GM18505 (cell line): ENCODE measurements around the gene MEN1.

Experiments used
- ATAC-seq: cut with Tn5 transposase; IDR thresholded peaks from one replicate; pipeline ENCODE4 v1.9.1; 2021; ENCODE audit not compliant: unreplicated experiment
- POLR2A ChIP-seq: IDR thresholded peaks from 4 replicates; pipeline ENCODE4 v1.6.1; 2011; ENCODE audit warnings: borderline replicate concordance; ENCODE audit not compliant: insufficient read depth, insufficient read length; ENCODE audit errors: extremely low read depth

Gene MEN1

DNA sequence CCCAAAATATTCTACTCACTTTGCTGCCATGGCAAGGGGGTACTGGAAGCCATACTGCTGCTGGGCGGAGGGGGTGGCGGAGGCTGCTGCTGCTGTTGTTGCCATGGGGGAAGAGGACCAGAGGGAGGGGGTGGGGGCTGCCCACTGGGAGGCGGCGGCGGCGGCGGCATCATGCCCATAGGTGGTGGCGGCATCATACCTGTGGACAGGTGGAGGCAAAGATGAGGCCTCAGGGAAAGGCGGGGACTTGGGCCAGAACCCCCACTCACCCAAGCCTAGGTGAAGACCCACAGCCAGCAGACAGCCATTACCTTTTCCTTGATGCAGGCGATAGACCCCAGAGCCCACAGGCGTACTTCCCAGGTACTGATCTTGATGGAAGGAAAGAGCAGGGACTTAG lies 43.5 kb downstream of the MEN1 start:
- TF ChIP-seq POLR2A, result no peak
- ATAC-seq, result no peak

DNA sequence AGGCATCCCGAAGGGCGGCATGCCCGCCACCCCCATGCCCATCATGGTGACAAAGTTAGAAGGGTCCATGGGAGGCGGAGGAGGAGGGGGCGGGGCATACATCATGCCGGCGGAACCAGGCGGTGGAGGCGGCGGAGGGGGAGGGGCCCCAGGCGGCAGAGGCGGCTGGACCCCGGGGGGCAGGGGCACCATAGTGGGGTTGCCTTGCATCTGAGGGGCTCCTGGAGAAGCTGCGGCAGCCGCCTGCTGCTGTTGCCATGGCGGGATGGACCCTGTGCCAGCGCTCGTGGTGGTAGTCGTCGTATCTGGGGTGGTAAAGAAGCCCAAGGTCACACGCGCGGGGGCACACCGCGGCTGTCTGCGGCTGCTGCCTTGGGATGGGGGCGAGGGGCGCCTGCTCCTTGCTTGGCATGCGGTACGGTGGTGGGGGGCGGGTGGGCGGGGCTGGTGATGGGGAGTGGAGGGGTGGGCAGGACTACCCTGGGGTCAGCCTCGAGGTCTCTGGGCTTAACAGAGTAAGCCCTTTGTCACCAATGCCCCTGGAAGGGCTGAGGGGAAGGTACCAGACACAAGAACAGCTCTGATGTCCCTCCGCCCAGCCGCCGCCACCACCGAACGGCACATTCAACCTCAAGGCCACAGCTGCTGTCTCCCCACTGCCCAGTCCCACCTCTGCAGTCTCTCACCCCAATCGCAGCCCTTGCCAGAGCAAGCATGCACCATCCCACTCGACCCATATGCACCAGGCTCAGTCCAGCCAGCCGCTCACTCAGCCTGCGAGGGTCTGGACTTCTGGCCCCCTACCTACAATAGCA lies 44.3 kb downstream of the MEN1 start:
- TF ChIP-seq POLR2A, result no peak
- ATAC-seq, result no peak

DNA sequence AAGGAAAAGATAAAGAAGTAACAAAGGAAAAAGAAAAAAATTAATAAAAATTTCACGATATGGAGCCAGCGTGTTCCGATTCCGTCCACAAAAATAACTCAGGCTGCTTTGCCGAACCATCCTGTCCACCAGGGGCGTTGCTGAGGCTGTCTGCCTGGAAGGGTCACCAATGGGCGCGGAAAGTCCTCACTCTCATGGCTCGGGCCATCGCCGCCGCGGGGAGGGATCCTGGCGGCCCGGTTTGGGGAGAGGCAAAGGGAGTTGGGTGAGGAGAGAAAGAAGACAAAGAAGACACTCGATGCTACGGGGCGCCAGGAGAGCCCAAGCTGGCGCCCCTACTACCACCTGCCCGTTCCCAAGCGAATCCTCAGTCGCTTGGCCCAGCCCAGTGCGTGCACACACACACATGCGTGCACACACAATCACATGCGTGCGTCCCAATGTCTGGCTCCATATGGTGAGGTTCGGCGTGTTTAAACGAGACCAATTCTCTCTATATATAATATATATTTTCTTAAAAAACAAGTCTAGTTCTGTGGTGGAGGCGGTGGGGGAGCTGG lies 45.0 kb downstream of the MEN1 start:
- peak; percentile 40 for TF ChIP-seq POLR2A
- no peak for ATAC-seq

DNA sequence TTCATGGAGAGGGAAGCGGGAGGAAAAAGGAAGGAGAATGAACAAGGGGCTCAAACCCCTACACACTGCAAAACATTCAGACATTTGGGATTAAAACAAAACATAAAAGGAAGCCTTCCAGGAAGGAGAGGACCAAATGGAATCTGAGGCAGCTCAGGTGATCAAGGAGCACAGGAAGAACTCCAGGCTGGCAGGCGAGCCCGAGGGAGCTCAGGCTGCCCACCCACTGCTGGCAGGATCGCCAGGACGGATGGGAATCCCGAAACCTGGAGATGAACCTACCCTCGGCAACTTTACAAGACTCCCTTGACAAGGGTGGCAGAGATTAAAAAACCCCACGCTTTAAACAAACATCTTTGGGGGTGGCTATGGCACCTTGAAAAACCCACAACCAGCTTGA lies 45.6 kb downstream of the MEN1 start:
- ATAC-seq, result no peak
- no peak for TF ChIP-seq POLR2A

DNA sequence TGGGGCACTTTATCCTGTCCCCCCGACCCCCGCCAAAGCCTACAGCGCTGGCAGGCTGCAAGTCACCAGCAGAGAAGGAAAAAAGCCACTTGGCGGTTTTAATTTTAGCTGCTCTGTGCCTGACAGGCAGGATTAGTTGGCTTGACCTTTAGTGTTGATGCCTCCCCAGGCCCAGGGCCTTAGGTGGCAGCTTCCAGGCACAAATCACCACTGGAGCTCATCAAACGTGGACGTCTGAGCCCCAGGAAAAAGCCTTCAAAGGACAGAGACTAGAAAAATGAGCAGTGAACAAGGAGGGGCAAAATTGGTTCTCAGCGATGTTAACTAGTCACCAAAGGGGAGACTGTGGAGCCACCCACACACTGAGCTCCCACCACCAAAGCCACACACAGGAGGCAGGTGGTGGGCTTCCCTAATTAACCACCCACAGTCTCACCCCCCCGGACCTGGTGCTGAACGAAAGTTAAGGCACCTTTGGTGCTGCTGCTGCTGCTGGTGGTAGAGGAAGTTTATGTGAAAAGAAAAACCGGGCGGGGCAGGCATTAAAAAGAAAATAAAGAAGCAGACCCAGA lies 46.2 kb downstream of the MEN1 start:
- no peak for ATAC-seq
- peak; percentile 6 for TF ChIP-seq POLR2A

DNA sequence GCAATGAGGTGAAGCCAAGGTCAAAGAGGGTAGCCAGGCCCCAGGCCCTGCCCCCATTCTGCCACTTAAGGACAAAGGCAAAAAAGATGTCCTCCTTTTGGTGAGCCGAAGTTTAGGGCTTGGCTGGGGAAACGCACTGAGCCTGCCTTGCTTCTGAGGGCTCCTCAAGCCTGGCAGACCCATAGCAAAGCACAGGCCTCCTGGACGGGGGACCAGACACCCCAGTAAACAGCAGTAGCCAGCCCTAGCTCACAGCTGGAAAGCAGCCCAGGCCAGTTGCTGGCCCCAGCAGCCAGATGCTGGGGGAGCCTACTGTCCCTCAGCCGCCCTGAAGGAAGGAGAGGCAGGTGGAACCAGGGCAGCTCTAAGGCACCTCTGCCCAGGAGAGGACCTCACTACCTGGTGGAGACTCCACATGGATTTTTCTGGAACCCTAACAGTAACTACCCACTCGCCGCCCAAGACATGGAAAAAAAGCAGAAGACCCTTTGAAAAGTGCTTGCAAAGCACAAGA lies 46.8 kb downstream of the MEN1 start:
- peak; percentile 5 for TF ChIP-seq POLR2A
- no peak for ATAC-seq

DNA sequence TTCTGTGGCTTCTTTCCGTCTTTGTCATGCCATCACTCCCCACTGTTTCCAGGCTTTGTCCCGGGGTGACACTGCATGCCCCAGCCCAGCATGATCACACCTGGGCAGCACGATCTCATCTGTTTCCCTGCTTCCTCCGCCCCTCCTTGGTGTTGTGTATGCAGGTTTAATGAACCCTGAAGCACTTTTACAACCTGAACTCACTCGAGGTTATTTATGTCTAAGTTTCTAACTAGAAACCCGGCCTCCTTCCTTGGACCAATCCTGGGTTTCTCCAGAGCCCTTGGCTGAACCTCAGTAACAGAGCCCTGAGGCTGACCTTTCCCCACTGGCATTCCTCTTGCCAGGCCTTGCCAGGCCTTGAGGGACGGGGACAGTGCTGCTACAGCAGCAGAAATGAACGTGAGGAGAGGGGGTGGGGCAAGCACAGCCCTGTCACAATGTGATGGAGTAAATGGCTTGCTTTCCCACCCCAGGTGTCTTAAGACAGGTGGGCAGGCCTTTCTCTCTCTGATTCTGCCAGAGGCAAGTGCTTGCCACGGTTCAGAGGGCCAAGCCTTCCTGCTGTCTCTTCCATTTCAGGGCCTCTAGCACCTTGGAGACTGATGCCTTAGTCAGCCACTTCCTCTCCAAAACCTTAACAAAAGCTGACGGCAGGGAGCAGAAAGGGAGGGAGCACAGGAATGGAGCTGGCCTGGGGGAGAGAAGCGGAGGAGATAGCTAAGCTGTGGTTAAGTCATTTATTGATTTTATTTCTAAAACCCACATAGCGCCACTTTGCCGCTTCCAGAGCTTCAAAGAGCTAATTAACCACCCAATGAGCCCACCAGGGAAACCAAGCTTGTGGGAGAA lies 47.5 kb downstream of the MEN1 start:
- no peak for ATAC-seq
- TF ChIP-seq POLR2A, result no peak

DNA sequence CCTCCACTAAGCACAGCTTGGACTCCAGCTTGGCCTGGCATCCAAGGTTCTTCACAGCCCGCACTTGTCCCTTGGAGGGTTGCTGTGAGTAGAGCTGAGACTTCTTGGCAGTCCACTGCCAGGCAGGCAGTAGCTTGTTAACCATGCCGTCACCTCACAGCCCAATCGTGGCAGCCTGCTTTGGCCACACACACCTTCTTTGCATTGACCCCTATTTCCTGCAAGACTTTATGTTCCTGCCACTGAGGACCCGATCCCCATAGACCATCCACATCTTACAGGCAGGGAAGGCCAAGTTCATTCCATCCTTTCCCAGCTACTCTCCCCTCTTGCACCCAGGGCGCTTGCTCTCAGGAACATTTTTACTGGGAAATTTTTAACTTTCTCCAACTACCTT lies 48.1 kb downstream of the MEN1 start:
- peak; percentile 36 for TF ChIP-seq POLR2A
- ATAC-seq, result no peak

DNA sequence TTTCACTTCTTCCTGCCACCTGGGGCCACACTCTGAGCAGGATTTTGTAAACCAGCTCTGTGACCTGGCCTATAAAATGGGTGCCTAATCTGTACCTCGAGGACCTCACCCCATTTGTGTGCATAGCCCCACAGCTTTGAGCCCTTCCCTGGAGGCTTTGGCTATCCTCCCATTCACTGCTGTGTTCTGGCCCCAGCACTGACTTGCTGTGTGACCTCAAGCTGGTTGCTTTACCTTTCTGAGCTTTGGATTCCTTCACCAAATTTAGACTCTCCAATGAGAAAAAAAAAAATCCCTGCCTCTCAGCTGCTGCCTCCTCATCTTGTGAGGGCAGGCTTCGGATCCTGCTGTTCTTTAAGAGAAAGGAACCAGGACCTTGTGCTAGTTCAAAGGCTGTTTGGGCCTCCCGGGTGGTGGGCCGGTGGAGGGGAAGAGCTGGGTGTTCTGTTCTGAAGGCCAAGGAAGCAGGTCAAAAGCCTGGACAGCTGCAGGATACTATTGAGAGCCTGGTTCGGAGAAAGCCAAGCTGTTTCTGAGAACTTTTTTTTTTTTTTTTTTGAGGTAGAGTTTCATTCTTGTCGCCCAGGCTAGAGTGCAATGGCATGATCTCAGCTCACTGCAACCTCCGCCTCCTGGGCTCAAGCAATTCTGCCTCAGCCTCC lies 49.5 kb downstream of the MEN1 start:
- no peak for ATAC-seq
- no peak for TF ChIP-seq POLR2A

DNA sequence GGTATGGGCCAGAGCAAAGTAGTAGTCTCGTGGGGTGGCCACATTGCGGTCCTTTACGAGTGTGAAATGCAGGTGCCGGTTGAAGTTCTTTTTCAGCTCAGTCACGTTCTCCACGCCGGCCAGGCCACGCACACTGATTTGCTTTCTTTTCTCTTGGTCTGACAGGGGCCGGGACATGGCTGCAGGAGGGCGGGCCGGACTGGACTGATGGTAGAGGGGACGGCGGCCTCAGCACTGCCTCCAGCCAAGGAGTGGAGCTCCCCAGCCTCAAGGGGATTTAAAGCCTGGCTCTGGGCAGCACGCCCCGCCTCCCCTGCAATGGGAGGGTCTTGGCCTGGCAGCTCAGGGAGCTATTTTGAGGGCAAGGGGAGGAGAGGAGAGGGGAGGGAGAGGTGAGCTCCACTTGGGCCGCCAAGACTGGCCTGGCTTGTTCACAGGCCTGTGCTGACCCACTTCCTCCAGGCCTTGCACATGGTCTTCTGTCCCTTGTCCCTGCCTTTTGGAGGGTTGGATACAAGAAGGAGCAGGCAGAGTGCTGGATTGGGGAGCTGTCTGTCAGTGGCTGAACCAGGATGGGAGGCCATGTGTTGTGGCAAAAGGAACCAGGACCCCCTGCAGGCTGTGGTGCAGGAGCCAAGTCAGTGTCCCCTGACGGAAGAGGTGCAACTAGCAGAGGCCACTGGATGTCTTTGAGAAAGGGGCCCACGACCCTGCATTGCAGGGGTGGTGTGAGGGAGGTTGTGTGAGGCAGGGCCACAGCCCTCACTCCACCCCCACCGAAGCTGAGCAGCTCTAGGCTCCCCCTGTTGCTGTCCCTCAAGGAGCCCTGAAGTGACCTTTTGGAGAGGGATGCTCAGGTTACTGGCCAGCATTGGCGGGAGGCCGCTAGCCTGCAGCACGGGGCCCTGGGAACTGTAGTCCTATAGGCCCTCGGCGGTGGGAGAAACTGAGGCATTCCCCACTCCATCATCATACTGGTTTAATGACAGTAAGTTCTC lies 50.3 kb downstream of the MEN1 start, which contains the start of gene PYGM:
Gene PYGM, minus strand, starts transcription at position 253 of the 998 bp plus-strand sequence. Its CDS starts 76 bp downstream, at position 177.
- no peak for TF ChIP-seq POLR2A
- ATAC-seq, result no peak

DNA sequence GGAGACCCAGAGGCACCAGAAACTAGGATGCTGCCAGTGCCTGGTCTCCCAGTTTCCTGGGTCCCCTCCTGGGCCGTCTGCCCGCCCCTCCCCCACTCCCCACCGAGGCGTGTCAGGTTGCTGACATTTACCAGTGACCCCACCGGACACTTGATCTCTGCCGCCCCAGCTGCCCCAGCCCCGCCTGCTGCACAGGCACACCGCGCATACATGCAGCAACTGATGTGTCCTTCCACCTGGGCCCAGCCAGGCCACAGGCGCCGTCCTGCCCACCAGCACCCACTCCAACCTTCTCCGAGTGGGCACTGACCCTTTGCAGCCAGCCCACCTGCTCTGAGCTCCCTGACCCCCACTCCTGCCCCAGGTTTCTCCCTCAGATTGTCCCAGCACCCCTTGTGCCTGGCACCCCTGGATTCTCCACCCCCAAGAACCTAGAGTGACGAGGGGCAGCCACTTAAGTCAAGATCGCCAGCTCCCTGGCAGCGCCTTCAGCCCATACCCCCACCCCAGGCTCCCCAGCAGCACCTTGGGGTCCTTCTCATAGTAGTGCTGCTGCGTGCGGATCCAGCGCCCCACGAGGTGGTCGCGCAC lies 51.1 kb downstream of the MEN1 start:
- no peak for TF ChIP-seq POLR2A

More for the DNA sequence above, 51.1 kb downstream of the MEN1 start:
- no peak for ATAC-seq
